Right lobe of liver (tissue), 4 donors: ENCODE data around the gene SPATA7.

Source experiments
- CTCF ChIP-seq, 4 donors: fragments of 200-600 bp in 3 of 4; fragments of 450-650 bp in 1 of 4; IDR thresholded peaks; one replicate each; pipeline versions ENCODE4 v1.5.1 to v1.8.0; 2016 to 2022; ENCODE audit warnings: antibody characterized with exemption in 4 of 4, mild to moderate bottlenecking in 2 of 4
- POLR2A ChIP-seq: fragments of 450-650 bp; IDR thresholded peaks from one replicate; pipeline ENCODE4 v1.6.1; 2017; ENCODE audit warnings: antibody characterized with exemption, mild to moderate bottlenecking
- donor health status: DM: no; HTN: no; CAD: no.
- donor health status: DM: no; HTN: no; CAD: no.
- donor health status: DM: no; HTN: yes; CAD: no.

- no peak for TF ChIP-seq CTCF (IDR thresholded peaks at IDR 0.05)
- no peak for TF ChIP-seq POLR2A
Measured at GRCh38 chr14:88476825-88477224, 91.4 kb downstream of the SPATA7 start.
